Liver (tissue), 9 donors: ENCODE data around the gene LYSMD1. TPM values are rescaled to one million over a fixed set of nuclear protein-coding genes. Genes with fewer than 3 reads are reported as not detected.

Experiments
- DNase-seq: peaks from one replicate; pipeline ENCODE4 v3.0.0-alpha.2; 2017; ENCODE audit warnings: low spot score
- H3K27ac ChIP-seq, 2 donors: one replicate each; pipeline ENCODE4 v1.7.0; 2013; ENCODE audit warnings: inconsistent platforms in 2 of 2, low read length in 2 of 2, control low read depth in 1 of 2, low read depth in 1 of 2, mild to moderate bottlenecking in 1 of 2
- H3K27me3 ChIP-seq, 4 donors: one replicate each; pipeline versions ENCODE4 v1.6.1 to v1.7.0; 2013; ENCODE audit warnings: low read length in 3 of 4, inconsistent platforms in 1 of 4, mild to moderate bottlenecking in 1 of 4, moderate library complexity in 1 of 4; ENCODE audit not compliant: control insufficient read depth in 4 of 4, insufficient read depth in 4 of 4
- H3K36me3 ChIP-seq, 4 donors: one replicate each; pipeline versions ENCODE4 v1.6.1 to v1.7.0; 2013; ENCODE audit warnings: low read length in 3 of 4, mild to moderate bottlenecking in 3 of 4, low read depth in 1 of 4, moderate library complexity in 1 of 4; ENCODE audit not compliant: control insufficient read depth in 4 of 4, insufficient read depth in 3 of 4
- H3K4me1 ChIP-seq, 4 donors: one replicate each; pipeline versions ENCODE4 v1.6.1 to v1.7.0; 2013; ENCODE audit warnings: low read length in 3 of 4, mild to moderate bottlenecking in 3 of 4, moderate library complexity in 1 of 4; ENCODE audit not compliant: control insufficient read depth in 4 of 4, insufficient read depth in 4 of 4
- H3K4me3 ChIP-seq, 3 donors: one replicate each; pipeline versions ENCODE4 v1.6.1 to v1.7.0; 2013; ENCODE audit warnings: low read length in 3 of 3, control low read depth in 1 of 3, low read depth in 1 of 3, mild to moderate bottlenecking in 1 of 3
- H3K9ac ChIP-seq, 2 donors: one replicate each; pipeline ENCODE4 v1.7.0; 2013; ENCODE audit warnings: low read length in 2 of 2, mild to moderate bottlenecking in 2 of 2, moderate library complexity in 2 of 2, control low read depth in 1 of 2, low read depth in 1 of 2
- H3K9me3 ChIP-seq, 4 donors: one replicate each; pipeline versions ENCODE4 v1.6.1 to v1.7.0; 2013; ENCODE audit warnings: low read length in 3 of 4; ENCODE audit not compliant: control insufficient read depth in 4 of 4
- FOXA1 ChIP-seq: IDR thresholded peaks from 2 replicates; pipeline ENCODE4 v1.6.1; 2016; ENCODE audit warnings: antibody characterized with exemption
- FOXA2 ChIP-seq: IDR thresholded peaks from 2 replicates; pipeline ENCODE4 v1.6.1; 2016; ENCODE audit warnings: antibody characterized with exemption
- GABPA ChIP-seq, 2 donors: IDR thresholded peaks in 1 of 2; conservative IDR thresholded peaks in 1 of 2; 2 replicates each; pipeline ENCODE4 v1.6.1; 2016; ENCODE audit warnings: antibody characterized with exemption in 2 of 2, mild to moderate bottlenecking in 1 of 2, moderate library complexity in 1 of 2
- HNF4A ChIP-seq, 2 donors: conservative IDR thresholded peaks; 2 replicates each; pipeline ENCODE4 v1.6.1; 2016; ENCODE audit warnings: antibody characterized with exemption in 2 of 2, mild to moderate bottlenecking in 2 of 2
- HNF4G ChIP-seq: IDR thresholded peaks from 2 replicates; pipeline ENCODE4 v1.6.1; 2016; ENCODE audit warnings: antibody characterized with exemption
- JUND ChIP-seq, 2 donors: IDR thresholded peaks; 2 replicates each; pipeline ENCODE4 v1.6.1; 2016; ENCODE audit warnings: antibody characterized with exemption in 2 of 2
- MAX ChIP-seq: IDR thresholded peaks from 2 replicates; pipeline ENCODE4 v1.6.1; 2016; ENCODE audit warnings: antibody characterized with exemption
- NR2F2 ChIP-seq: IDR thresholded peaks from 2 replicates; pipeline ENCODE4 v1.6.1; 2016; ENCODE audit warnings: antibody characterized with exemption
- REST ChIP-seq: IDR thresholded peaks from 2 replicates; pipeline ENCODE4 v1.6.1; 2016; ENCODE audit warnings: antibody characterized with exemption, mild to moderate bottlenecking
- SP1 ChIP-seq: IDR thresholded peaks from 2 replicates; pipeline ENCODE4 v1.6.1; 2018; ENCODE audit warnings: antibody characterized with exemption, mild to moderate bottlenecking
- TAF1 ChIP-seq: conservative IDR thresholded peaks from 2 replicates; pipeline ENCODE4 v1.6.1; 2016; ENCODE audit warnings: antibody characterized with exemption, mild to moderate bottlenecking
- YY1 ChIP-seq: IDR thresholded peaks from 2 replicates; pipeline ENCODE4 v1.6.1; 2016; ENCODE audit warnings: antibody characterized with exemption, mild to moderate bottlenecking
- ZBTB33 ChIP-seq: IDR thresholded peaks from 2 replicates; pipeline ENCODE4 v1.6.1; 2016; ENCODE audit warnings: antibody characterized with exemption
- WGBS: extraction: QIAGEN DNeasy Blood & Tissue Kit; methylation state at CpG from one replicate; pipeline ENCODE4 v1.1.7; 2013; 5-methylcytosine and 5-hydroxymethylcytosine counted together
- polyA plus RNA-seq, 2 donors: library from polyadenylated mRNA; stranded (reverse) in 1 of 2; unstranded in 1 of 2; fragments of 200-250 nt in 1 of 2; fragments of >200 nt in 1 of 2; fragmentation: Nextera tagmentation in 1 of 2; extraction: Ambion mirVana in 1 of 2; gene quantifications; one replicate each; pipeline versions ENCODE4 v1.2.1 to v1.2.3, GENCODE V29; 2013 to 2015
- total RNA-seq, 2 donors: library from RNA; depleted of rRNA; stranded (reverse); fragments of >200 nt; gene quantifications; one replicate each; pipeline ENCODE4 v1.2.3, GENCODE V29; 2014
- TF ChIP-seq, protein P1 (sequence below): fragments of 150-350 bp; IDR thresholded peaks from 2 replicates; pipeline ENCODE4 v1.5.1; 2017; ENCODE audit warnings: improper control_type of control experiment, low read depth, low read length; ENCODE audit not compliant: missing input control
- donor health status: healthy.
- donor health status: healthy.
- donor health status: healthy.
- donor health status: healthy.
- donor health status: healthy.

LYSMD1 gene
- total and polyA plus RNA-seq, 4 donors, result 2.8 to 5.3 (median 3.9) TPM

GRCh38 chr1:151157067-151157531 is 8.6 kb downstream of the LYSMD1 start:
- no peaks in the 10 kb centered on the region for H3K27me3 ChIP-seq
- peak overlapping the region; percentile 1 to 64 for H3K9ac ChIP-seq
- H3K36me3 ChIP-seq, result peaks cover 2 to 35% (median 14%) of the 10 kb centered on the region in 4 donors
- no peak for DNase-seq
- WGBS, result 69% methylated on average over 6 of the region's 6 CpGs
- H3K4me1 ChIP-seq, result peaks cover 0 to 3% (median 0%) of the 10 kb centered on the region in 4 donors
- peak overlapping the region in 2 of 3 donors; percentile 6 to 24 for H3K4me3 ChIP-seq
- peak overlapping the region; percentile 58 to 74 for H3K27ac ChIP-seq
- H3K9me3 ChIP-seq, result no peaks in the 10 kb centered on the region
- TF ChIP-seq, protein P1, sequence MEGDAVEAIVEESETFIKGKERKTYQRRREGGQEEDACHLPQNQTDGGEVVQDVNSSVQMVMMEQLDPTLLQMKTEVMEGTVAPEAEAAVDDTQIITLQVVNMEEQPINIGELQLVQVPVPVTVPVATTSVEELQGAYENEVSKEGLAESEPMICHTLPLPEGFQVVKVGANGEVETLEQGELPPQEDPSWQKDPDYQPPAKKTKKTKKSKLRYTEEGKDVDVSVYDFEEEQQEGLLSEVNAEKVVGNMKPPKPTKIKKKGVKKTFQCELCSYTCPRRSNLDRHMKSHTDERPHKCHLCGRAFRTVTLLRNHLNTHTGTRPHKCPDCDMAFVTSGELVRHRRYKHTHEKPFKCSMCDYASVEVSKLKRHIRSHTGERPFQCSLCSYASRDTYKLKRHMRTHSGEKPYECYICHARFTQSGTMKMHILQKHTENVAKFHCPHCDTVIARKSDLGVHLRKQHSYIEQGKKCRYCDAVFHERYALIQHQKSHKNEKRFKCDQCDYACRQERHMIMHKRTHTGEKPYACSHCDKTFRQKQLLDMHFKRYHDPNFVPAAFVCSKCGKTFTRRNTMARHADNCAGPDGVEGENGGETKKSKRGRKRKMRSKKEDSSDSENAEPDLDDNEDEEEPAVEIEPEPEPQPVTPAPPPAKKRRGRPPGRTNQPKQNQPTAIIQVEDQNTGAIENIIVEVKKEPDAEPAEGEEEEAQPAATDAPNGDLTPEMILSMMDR, result no peak

DNA sequence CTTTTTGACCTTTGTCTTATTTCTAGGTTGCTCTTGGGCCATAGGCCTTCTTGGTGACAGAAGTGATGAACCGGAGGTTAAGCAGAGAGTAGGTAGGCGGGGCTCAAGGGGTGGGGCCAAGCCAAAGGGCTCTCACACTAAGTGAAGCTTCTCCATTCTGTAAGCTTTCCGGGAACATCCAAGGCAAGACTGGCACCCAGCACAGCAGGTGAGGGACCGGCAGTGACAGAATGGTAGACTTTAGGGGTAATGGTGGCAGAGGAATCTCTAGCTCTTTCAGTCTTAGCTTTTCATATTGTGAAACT is 9.2 kb downstream of the LYSMD1 start, which contains the start of gene TNFAIP8L2:
TSS of gene TNFAIP8L2 (plus strand) at position 135 of the 305 bp plus-strand sequence. CDS start 2,049 bp downstream, outside the sequence.
- H3K9me3 ChIP-seq, result no peaks in the 10 kb centered on the region
- no peaks in the 10 kb centered on the region for H3K27me3 ChIP-seq
- peaks cover 2 to 33% (median 10%) of the 10 kb centered on the region in 4 donors for H3K36me3 ChIP-seq
- H3K9ac ChIP-seq, result peak within 1 kb of the TSS; percentile 1 to 64
- peak within 1 kb of the TSS in 2 of 3 donors; percentile 6 to 24 for H3K4me3 ChIP-seq
- 57% methylated on average over 4 of the region's 4 CpGs for WGBS
- H3K27ac ChIP-seq, result peak within 1 kb of the TSS; percentile 58 to 74
- H3K4me1 ChIP-seq, result peaks cover 0 to 3% (median 0%) of the 10 kb centered on the region in 4 donors
- TF ChIP-seq, protein P1, result no peak
- TF ChIP-seq FOXA2, result no peak
- peak; percentile 66 for DNase-seq

DNA sequence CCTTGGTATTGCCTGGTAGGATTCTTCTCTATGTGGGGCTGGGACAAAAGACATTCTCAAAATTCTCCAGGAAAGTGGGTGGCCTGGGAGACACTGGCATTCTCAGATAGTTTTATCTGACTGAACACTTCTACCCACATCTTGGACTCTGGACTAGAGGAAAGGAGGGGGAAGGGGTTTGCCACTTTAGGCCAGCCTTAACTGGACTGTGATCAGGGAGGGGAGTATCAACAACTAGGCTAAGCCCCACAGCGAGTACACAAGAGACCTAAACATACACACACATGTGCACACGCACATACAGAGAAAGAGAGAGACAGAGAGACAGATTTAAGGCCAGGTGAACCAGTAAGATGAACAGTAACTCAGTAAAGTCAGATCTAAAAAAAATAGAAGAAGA is 18.0 kb downstream of the LYSMD1 start:
- 50% methylated on average over 2 of the region's 2 CpGs for WGBS
- Histone ChIP-seq H3K9me3 (no peaks in the 10 kb centered on the region), H3K27me3 (no peaks in the 10 kb centered on the region), H3K36me3 (peaks cover 0 to 2% (median 0%) of the 10 kb centered on the region in 4 donors), H3K4me3 (peak overlapping the region in 1 of 3 donors; percentile 65), H3K4me1 (peaks cover 0 to 25% (median 16%) of the 10 kb centered on the region in 4 donors), H3K9ac (peak overlapping the region in 1 of 2 donors; percentile 12), H3K27ac (peak overlapping the region; percentile 40 to 75)
- no peak for DNase-seq
- TF ChIP-seq MAX, result no peak
- TF ChIP-seq FOXA1, result no peak
- peak; percentile 8 for TF ChIP-seq FOXA2
- TF ChIP-seq SP1, result peak; percentile 86
- TF ChIP-seq HNF4G, result peak; percentile 81
- no peak for TF ChIP-seq TAF1
- no peak for TF ChIP-seq ZBTB33
- TF ChIP-seq YY1, result no peak
- peak; percentile 75 to 89 for TF ChIP-seq HNF4A (conservative IDR thresholded peaks at IDR 0.05)
- no peak for TF ChIP-seq NR2F2
- no peak for TF ChIP-seq GABPA (IDR thresholded peaks at IDR 0.05 in 1 of 2, conservative IDR thresholded peaks at IDR 0.05 in 1 of 2)
- TF ChIP-seq, protein P1, result no peak
- no peak for TF ChIP-seq REST
- peak in 1 of 2 donors; percentile 39 for TF ChIP-seq JUND (IDR thresholded peaks at IDR 0.05)
